Activated CD8-positive, alpha-beta memory T cell treated with anti-CD3 and anti-CD28 coated beads for 48 hours (primary cell): ENCODE measurements around the gene HYAL1.

Source experiments
- DNase-seq, 3 experiments: peaks; one replicate each; pipeline ENCODE4 v3.0.0-alpha.2; 2020; ENCODE audit warnings: low read depth in 2 of 3, low spot score in 2 of 3

Gene HYAL1

DNA sequence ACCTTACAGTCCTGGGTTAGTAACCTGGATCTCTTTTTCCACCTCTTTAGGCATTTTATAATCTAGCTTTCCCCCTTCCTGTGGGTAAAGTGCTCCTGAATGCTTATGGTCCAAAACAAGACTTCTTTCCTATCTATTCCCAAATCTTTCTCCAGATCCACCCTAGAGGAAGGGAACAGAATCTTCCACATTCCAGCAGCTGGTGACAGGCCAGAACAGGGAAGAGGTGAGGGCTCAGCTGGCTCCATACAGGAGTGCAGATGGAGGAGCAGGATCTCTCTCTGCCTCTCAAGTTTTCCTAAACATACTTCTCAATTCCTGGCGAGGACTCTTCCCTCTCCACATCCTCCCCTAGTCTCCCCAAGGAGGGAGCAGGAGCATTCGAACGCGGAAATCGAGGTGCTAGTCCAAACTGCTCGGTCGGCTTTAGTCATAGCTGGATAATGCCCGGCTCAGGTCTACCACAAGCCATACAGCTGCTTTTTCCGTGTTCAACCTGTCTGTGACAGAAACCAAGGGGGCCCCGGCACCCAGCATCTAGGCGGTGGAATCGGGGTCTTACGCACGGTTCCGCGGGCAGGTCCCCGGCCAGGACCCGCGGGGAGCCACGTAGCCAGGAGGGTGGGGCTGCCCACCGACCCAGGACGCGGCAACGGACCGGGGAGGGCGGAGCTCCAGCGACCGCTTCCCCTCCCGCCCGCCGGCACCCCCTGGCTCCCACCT, 33.2 kb upstream of the HYAL1 start:
- no peak for DNase-seq

DNA sequence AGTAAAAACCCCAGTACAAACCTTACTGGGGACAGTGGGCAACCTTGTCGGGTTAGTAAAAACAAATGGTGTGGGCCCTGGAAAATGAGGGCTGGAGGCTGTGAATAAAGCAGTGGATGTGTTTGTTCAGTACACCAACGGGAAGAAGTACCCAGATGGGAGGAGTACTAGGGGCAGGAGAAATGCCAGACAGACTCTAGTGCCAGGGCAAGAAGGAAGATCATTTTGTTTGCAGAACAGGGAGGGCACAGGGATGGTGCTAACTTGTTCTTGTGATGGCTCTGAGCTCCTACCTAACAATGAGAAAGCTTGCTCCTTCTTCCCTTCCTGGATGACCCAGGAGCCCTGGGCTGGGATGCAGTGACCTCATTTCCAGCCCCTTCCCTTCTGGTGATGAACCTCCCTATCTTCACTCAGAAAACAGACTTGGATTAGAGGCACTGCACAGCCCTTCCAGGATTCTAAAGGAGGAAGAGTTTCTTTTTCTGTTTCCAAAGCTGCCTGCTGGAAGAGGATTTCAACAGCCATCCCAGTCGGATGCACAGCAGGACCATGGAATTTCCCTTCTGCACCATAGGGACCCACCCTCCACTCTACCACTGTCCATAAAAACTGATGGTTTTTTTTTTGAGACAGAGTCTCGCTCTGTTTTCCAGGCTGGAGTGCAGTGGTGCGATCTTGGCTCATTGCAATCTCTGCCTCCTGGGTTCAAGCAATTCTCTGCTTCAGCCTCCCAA, 31.1 kb upstream of the HYAL1 start:
- DNase-seq, result no peak

DNA sequence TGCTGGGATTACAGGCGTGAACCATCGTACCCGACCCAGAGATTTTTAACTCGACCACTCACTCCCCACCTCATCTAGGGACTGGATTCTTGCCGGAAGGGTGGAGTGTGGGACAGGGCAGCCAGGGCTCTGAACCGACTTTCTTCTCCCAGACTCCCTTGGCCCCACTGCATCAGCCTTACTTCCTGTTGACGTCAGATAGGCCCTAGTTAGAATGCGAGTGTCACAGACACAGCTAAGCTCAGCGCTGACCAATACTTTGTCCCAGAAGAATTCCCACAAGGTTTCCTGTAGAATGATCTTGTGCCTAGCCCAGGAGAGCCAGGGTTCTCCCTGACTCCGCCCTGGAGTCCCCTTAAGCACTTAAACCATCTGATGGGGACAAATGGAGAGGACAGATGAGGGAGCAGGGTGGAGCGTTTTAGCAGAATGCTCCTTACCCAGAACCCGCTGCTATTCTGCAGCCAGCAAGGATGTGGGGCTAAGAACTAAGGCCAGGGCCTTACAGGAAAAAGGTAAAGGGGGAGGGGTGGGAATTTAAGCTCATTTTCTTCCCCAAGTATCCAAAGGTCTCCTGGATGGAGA, 30.5 kb upstream of the HYAL1 start:
- no peak for DNase-seq

DNA sequence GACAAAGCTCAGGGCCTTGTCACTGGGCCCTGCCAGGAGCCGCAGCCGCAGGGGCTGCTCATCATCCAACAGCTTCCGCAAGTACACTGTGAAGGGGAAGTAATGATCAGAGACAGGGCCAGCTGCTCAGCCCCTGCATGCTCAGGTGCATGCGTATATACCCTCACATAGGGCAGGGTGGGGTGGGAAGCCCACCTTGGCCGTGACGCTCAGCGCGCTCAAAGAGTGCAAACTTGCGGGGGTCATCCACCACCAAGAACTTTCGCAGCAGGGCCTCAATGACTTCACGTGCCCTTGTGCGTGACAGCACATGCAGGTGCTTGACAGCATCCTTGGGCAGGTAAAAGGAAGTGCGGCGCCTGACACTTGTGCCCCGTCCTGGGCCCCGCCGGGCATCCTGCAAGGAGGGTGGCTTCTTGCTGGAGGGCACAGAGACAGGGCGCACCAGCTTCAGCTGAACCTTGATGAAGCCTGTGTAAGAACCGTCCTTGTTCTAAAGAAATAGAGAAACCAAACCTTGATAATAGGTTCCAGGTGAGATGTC, 28.1 kb upstream of the HYAL1 start:
- no peak for DNase-seq

DNA sequence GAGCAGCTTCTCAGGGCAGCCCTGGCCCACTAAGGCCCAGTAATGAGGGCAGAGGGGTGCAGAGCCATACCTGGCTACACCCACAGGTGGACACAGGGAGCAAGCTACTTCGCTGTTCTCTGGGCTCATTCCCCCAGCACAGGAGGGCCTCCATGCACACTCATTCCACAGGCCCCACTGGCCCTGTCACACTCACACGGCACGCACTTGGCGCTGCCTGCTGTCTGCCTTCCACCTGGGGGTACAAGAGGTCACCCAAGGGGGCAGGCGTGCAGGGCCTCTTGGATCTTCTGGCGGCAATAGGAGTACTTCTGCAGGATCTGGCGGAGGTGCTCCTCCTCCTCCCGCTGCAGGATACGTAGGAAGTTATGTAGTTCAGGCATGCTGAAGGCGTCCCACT, 27.0 kb upstream of the HYAL1 start:
- no peak for DNase-seq

DNA sequence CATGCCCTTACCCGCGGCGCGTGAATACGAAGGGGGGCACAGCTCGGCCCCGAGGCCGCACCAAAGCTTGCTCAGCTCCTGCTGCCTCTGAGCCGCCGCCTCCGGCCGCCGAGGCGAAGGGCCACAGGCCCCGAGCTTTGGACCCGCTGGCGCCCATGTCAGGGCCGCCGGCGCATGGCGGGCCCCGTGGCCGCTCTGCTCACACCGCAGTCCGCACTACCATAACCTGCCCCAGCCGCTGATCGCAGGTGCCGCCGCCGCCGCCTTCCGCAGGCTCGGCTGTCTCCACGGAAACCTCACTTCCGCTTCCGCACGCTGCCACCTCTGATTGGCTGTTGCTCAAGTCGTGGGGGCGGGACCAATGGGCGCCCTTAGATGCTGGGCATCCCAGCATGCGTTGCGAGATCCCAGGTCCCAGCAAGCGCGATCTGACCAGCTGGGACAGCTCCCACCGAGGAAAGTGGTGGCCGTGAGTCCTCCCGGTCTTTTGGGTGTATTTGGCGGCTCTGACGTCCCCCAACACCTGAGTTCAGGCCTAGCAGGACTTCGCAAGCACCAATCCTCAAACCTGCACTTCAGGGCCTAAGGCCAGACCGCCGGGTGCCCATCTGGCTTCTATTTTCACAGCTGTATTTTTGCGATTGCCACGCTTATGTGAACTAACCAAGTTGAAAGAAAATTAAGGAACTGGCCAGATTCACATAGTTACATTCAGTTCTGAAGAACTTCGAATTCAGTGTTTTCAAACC, 24.7 kb upstream of the HYAL1 start, which contains the start of gene TUSC2:
Gene TUSC2, minus strand, starts transcription at position 281 of the 749 bp plus-strand sequence. Its CDS starts 124 bp downstream, at position 157.
- DNase-seq, result peak; percentile 81 to 88 (median 82)

DNA sequence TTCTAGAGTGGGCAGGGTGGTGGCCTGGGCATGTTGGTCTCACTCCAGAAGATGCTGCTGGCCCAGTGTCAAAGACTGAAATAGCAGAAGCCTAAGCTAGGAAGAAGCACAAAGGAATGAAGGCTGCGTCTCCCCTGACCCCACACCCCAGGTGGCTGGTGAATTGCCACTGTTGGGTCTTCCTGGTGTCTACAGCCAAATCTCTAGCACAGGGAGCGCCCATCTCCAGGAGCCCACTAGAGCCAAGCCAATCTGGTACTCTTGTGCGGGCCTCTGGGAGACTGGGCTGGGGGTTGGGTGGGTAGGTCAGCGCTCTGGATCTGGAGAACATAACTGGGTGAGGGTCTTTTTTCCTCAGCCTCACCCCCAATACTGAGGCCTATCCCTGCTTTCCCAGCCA, 23.8 kb upstream of the HYAL1 start:
- no peak for DNase-seq

DNA sequence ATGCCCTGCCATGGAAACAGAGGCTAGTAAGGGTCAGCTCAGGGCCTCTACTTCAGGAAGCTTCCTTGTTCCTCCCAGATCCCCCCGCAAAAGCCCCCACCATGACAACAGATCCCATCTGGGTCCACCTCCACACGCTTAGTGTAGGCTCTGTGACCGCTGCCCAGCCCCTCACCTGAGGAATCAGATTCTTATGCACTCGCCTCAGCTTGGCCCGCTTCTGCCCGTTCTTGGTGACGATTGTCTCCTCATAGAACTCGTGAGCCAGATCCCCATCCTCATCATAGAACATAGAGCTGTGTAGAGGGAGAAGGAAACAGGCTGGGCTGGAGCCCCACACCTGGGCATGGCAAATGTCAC, 22.8 kb upstream of the HYAL1 start:
- no peak for DNase-seq

DNA sequence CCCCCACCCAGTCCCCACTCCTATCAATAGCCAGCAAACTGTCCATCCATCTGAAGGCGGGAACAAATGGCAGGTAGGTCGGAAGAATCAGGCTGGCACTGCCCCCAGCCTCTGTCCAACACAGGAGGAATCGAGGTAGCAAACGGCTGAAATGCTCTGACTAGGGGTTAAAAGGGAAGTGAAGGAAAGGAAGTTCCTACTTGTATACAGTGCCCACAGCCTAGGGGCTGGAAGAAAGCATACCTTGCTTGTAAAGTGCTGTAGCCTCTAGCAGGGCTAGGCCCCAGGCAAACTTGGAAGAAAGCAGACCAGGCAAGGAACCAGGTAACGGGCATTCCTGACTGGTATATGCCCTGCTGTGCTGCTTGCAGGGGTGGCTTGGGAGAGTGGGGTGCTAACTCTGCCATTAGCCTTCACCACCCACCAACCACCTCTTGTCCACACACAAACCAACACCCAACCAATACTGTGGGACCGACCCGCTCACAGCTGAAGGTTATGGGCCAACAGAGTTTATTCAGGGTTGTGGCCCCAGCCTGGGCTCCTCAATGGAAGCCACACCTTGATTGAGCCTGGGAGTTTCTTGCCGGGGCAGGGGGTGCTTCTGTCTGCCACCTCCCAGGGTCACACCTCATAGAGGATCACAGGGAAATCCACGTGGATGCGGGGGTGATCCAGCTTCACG, 22.3 kb upstream of the HYAL1 start:
- DNase-seq, result no peak

DNA sequence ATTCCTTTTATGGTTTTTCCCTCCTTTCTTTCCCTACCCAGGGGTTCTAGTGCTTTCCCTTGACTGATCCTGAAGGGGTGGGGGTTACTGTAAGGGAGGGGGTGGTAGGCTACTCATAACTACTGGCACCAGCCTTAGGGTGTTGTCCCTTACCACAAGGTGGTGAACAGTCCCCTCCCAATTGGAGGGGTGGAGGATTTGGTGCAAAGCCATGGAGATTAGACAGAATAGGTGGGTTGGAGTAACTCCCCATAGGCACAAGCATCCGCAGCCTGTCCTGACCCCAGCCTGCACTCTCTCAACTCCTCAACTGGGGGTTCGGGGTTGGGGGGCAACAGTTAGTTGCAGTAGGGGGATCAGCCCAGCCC, 21.7 kb upstream of the HYAL1 start:
- no peak for DNase-seq

DNA sequence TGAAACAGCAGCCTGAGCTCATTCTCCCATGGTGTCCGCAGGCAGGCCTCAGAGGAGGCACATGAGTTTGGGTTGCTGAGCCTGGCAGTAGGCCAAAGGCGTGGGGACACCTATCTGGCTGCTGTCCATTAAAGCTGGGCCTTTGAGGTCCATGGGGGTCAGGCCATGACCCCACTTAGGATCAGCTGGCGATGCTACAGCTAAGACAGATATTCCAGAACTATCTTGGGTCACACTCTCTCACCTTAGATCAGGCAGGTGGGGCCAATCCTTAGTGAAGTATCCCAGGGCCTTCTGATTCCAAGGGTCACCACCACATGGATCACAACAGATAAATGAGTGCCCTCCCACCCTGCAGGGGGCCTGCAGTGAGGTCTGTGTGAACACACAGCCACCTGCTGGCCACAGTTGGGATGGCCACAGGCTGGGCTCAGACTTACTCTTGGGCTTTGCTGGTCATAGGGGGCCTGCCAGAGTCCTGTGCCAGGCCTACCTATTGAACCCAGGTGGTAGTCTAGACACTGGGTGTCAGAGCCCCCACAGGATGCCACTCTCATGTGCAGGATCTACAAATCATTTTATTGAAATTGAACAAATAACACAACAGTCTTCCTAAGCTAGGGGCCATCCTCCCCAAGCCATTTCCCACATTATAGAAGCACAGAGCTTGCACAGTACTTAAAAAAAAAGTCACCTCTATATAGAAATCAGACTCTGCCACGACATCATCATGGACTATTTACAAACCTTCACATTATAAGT, 21.2 kb upstream of the HYAL1 start:
- DNase-seq, result no peak

DNA sequence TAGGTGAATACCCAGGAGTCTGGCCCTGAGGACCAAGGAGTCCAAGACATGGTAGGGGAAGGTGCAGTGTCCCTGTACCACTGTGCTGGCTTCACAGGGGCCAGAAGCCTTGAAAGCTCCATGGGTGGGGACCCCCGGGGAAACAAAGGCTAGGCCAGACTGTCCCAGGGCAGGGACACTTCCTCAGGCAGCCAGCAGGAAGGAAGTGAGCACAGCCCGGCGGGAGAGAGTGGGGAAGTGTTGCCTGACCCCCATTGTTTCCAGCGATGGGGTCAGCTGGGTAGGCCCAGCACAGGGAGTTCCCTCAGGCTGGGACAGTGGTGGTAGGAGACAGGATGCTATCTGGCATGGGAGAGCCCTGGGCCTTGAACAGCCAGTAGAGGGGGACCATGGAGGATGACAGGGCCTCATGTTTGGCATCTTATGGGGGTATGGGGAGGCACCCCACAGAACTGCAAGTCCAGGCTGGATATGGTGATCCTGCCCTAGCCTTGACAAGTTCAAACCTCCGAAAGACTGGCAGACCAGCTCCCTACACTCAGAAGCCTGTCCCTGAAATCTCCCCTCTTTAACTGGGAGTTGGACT, 20.3 kb upstream of the HYAL1 start:
- DNase-seq, result no peak

DNA sequence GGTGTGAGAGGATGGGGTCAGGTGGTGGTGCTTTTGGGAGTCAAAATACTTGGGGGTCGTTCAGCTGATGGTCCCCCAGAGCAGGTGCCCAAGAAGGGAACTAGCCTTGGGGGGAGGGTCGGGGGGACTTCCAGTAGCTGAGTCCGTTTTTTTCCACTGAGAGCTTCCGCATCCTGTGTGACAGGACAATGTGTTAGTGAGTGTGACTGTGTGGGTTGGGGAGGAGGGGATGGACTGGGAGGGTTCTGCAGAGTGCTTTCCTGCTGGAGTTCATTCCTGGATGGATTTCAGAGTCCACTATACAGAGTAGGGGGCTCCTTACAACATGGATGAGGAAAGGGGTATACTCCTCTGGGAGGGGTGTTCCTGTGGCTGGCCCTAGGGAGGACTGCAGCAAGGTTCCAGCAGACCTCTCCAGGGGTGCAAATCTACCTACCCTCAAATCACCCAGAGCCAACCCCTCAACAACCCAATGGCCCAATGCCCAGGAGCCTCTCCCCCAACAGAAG, 19.8 kb upstream of the HYAL1 start:
- DNase-seq, result no peak

DNA sequence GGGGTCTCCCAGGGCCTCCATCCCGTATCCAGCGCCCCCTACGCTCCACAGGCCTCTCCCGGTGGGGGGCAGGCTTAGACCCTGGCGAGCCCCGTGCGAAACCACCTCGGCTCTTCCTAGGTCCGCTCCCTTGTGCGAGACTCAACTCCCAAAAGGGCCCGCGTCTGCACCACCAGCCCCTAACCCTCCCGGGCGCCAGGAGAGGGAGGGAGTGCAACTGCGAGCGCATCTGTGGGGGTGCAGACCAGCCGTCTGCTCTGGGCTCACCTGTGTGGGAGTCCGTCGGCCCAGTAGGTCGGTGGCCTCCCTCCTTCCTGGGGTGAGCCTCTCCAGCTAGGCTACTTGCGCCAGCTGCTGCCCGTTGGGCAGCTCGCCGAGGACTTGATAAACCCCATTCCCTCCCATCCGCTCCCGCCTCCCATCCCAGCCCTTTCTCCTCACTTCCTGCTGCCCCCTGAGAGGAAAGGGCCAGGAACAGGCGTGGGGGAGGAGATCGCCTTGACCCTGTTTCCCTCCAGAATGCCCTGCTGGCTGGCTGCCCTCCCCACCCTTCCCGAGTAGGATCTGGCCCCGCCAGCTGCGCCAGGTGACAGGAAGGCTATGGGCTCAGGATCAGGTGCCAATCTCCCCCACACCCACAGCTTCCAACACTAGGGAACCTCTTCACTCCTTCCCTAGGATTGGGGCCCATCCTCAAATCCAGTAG, 19.2 kb upstream of the HYAL1 start, which contains the start of gene HYAL2:
Gene HYAL2, minus strand, starts transcription at position 360 of the 706 bp plus-strand sequence. CDS start 2,256 bp downstream, outside the sequence.
- no peak for DNase-seq

DNA sequence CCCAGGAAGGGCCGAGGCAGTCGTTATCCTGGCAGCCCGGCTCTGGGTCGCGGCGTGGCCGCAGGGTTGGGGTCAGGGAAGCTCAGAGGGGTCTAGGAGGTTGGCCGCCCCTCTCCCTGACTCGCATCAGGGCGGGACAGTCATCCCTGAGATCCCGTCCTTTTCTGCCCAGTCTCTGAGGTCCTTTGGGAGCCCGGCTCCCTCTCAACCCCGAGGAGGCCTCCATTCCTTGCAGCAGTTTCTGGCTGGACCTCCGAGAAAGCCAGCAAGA, 18.7 kb upstream of the HYAL1 start:
- no peak for DNase-seq

DNA sequence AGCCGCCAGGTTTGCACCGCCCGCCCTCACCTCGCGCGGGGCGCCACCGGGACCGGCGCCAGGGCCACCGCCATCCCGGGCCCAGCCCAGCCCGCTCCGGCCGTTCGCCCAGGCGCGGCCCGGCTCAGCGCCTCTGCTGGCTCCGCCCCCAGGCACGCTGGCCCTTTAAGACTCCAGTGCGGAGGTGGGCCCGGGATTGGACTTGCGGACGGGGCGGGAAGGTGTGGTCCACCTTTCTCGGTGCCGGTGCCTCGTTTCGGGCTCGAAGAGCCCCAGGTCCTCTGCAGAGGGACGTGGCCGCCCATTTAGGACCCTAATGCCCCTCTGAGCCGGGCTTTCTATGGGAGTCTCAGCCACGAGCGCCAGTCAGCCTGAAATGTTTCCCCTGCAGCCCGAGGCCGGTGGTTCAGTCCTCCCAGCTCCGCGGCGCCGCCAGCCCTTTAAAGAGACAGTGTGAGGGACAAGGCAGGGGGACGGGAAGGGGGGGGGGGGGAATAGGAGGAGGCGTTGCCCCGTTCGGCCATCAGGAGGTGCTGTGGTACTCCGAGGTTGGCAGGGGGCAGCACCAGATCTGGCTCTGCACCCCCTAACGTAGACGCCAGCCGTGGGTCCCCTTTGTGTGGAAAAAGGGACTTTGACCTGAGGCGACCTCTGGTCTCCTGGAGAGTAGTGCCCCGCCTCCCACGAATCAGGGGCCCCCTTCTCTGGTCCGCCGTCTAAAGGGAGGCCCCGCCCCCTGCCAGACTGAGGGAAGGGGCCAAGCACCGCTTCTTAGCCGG, 18.2 kb upstream of the HYAL1 start:
- peak in 2 of 3 experiments; percentile 67 to 78 for DNase-seq

DNA sequence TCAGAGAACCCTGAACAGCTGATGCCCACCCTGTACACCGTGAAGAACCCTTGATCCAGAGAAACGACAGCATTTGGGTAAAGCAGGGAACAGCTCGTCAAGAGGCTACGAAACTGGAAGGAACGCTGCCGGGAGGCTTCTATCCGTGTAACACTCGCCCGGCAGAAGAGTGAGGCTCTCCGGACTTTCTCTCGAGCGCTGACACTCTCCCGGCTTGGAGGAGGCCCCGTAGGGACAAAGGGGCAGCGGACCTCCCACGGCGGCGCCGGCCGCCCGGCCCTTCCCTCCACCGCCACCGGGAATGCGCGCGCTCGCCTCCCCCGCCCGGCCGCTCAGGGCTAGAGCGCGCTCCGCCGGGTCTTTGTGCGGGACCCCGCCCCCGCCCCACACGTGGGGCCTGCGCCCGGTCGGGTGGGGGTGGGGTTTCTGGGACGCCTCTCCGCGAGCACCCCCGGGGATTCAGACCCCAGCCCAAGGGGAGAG, 17.5 kb upstream of the HYAL1 start:
- DNase-seq, result no peak
